HCT116 (cell line): ENCODE measurements around the gene SCT. TPM values are rescaled to one million over a fixed set of nuclear protein-coding genes. Genes with fewer than 3 reads are reported as not detected.

ENCODE experiments used
- ATAC-seq: fragments of 200-7000 bp; cut with Tn5 transposase; 2 replicates; pipeline ENCODE4 v1.9.1; 2020; ENCODE audit warnings: mild to moderate bottlenecking, moderate library complexity
- BruUV-seq: library from RNA; stranded (reverse); fragments of 400-500 nt; replicated peaks from 2 replicates; lab custom pipeline; 2021; lab: Mats Ljungman, UMichigan
- CTCF ChIA-PET: fragments of 300-600 bp; sonication (Branson Sonifier 250); formaldehyde crosslinking; loops from one replicate; lab custom pipeline; 2021; ENCODE audit warnings: antibody characterized with exemption; lab: Charles Lee
- POLR2A ChIA-PET: fragments of 300-600, 350-600 bp; sonication (Branson Sonifier 250); formaldehyde crosslinking; loops from one replicate; lab custom pipeline; 2021; ENCODE audit warnings: antibody characterized with exemption; lab: Charles Lee
- RAD21 ChIA-PET, 2 experiments: fragments of 300-600 bp; sonication (Branson Sonifier 250); formaldehyde crosslinking; loops; one replicate each; lab custom pipeline; 2023; ENCODE audit warnings: low total read pairs in 2 of 2; ENCODE audit not compliant: uncharacterized antibody in 2 of 2, unreplicated experiment in 2 of 2, low non-redundant PET in 1 of 2; lab: Charles Lee
- DNase-seq: peaks from one replicate; pipeline ENCODE4 v3.0.0-alpha.2; 2010; ENCODE audit warnings: low read depth, low spot score
- H2AFZ ChIP-seq: fragments of 200-600 bp; shearing (Covaris generic), sonication (generic); 2 replicates; pipeline ENCODE4 v1.6.1; 2017; ENCODE audit warnings: low read depth, mixed run types, mixed read lengths, antibody characterized with exemption, low read length; ENCODE audit not compliant: poor library complexity, severe bottlenecking
- H3K27ac ChIP-seq: 2 replicates; pipeline ENCODE4 v1.5.1; 2012; ENCODE audit warnings: low read depth, low read length
- H3K27me3 ChIP-seq: fragments of 200-600 bp; sonication (generic); 2 replicates; pipeline ENCODE4 v1.6.1; 2016; ENCODE audit warnings: mixed run types, low read length, mixed read lengths; ENCODE audit not compliant: insufficient read depth
- H3K36me3 ChIP-seq, 2 experiments: fragments of 200-500 bp in 1 of 2; fragments of 200-600 bp in 1 of 2; sonication (Bioruptor generic) in 1 of 2; sonication (generic) in 1 of 2; 2 replicates each; pipeline versions ENCODE4 v1.5.1 to v1.6.1; 2014 to 2016; ENCODE audit warnings: low read length in 2 of 2, inconsistent platforms in 1 of 2, mixed read lengths in 1 of 2, mixed run types in 1 of 2; ENCODE audit not compliant: insufficient read depth in 2 of 2, control insufficient read depth in 1 of 2
- H3K4me1 ChIP-seq, 2 experiments: fragments of 200-600 bp in 1 of 2; sonication (generic) in 1 of 2; 2 replicates each; pipeline versions ENCODE4 v1.5.1 to v1.6.1; 2012 to 2017; ENCODE audit warnings: low read length in 2 of 2, inconsistent platforms in 1 of 2, mild to moderate bottlenecking in 1 of 2, mixed read lengths in 1 of 2, mixed run types in 1 of 2, moderate library complexity in 1 of 2; ENCODE audit not compliant: insufficient read depth in 2 of 2, control insufficient read depth in 1 of 2
- H3K4me2 ChIP-seq: fragments of 200-600 bp; sonication (generic); 2 replicates; pipeline ENCODE4 v1.6.1; 2017; ENCODE audit warnings: mixed run types, low read length, mixed read lengths
- H3K4me3 ChIP-seq, 2 experiments: fragments of 200-600 bp in 1 of 2; sonication (generic) in 1 of 2; replicated peaks in 1 of 2; 2 replicates each; pipeline ENCODE4 v1.5.1; 2011 to 2016; ENCODE audit warnings: low read length in 2 of 2, control low read depth in 1 of 2, low read depth in 1 of 2, mild to moderate bottlenecking in 1 of 2, mixed read lengths in 1 of 2, mixed run types in 1 of 2
- H3K79me2 ChIP-seq: fragments of 200-600 bp; sonication (generic); 2 replicates; pipeline ENCODE4 v1.6.1; 2017; ENCODE audit warnings: mild to moderate bottlenecking, mixed run types, low read length, moderate library complexity, mixed read lengths; ENCODE audit not compliant: insufficient read depth
- H3K9ac ChIP-seq: fragments of 200-600 bp; sonication (generic); 2 replicates; pipeline ENCODE4 v1.6.1; 2016; ENCODE audit warnings: low read length, mixed read lengths
- H3K9me2 ChIP-seq: fragments of 200-600 bp; sonication (generic), shearing (Covaris generic); 2 replicates; pipeline ENCODE4 v1.6.1; 2017; ENCODE audit warnings: mixed run types, mild to moderate bottlenecking, moderate library complexity; ENCODE audit not compliant: insufficient read depth
- H3K9me3 ChIP-seq, 2 experiments: fragments of 200-500 bp in 1 of 2; fragments of 200-600 bp in 1 of 2; sonication (Bioruptor generic) in 1 of 2; sonication (generic) in 1 of 2; 2 replicates each; pipeline ENCODE4 v1.6.1; 2014 to 2017; ENCODE audit warnings: low read length in 2 of 2, mixed read lengths in 2 of 2, inconsistent platforms in 1 of 2, low read depth in 1 of 2, mild to moderate bottlenecking in 1 of 2, mixed run types in 1 of 2, moderate library complexity in 1 of 2; ENCODE audit not compliant: control insufficient read depth in 1 of 2, insufficient read depth in 1 of 2
- H4K20me1 ChIP-seq: fragments of 200-600 bp; sonication (generic), shearing (Covaris generic); 2 replicates; pipeline ENCODE4 v1.6.1; 2017; ENCODE audit warnings: mixed run types, mild to moderate bottlenecking, moderate library complexity; ENCODE audit not compliant: insufficient read depth
- CBX3 ChIP-seq: IDR thresholded peaks from 2 replicates; pipeline ENCODE4 v1.6.1; 2012; ENCODE audit warnings: low read depth
- CEBPB ChIP-seq: IDR thresholded peaks from 2 replicates; pipeline ENCODE4 v1.6.1; 2012; ENCODE audit warnings: low read depth
- EGR1 ChIP-seq: IDR thresholded peaks from 2 replicates; pipeline ENCODE4 v1.6.1; 2012; ENCODE audit warnings: low read depth
- ELF1 ChIP-seq: IDR thresholded peaks from 2 replicates; pipeline ENCODE4 v1.6.1; 2012; ENCODE audit warnings: low read depth, borderline replicate concordance
- EZH2 ChIP-seq: fragments of 200-600 bp; sonication (generic); IDR thresholded peaks from 2 replicates; pipeline ENCODE4 v1.6.1; 2017; ENCODE audit warnings: antibody characterized with exemption, mixed run types
- JUND ChIP-seq: IDR thresholded peaks from 2 replicates; pipeline ENCODE4 v1.6.1; 2012
- POLR2AphosphoS5 ChIP-seq: IDR thresholded peaks from 2 replicates; pipeline ENCODE4 v1.6.1; 2011; ENCODE audit warnings: mild to moderate bottlenecking, low read depth, low read length, moderate library complexity
- RAD21 ChIP-seq: IDR thresholded peaks from 2 replicates; pipeline ENCODE4 v1.6.1; 2012; ENCODE audit warnings: low read depth, mild to moderate bottlenecking
- SIN3A ChIP-seq: IDR thresholded peaks from 2 replicates; pipeline ENCODE4 v1.6.1; 2012; ENCODE audit warnings: low read depth
- SP1 ChIP-seq: IDR thresholded peaks from 2 replicates; pipeline ENCODE4 v1.6.1; 2012; ENCODE audit warnings: low read depth
- TCF7L2 ChIP-seq: IDR thresholded peaks from 2 replicates; pipeline ENCODE4 v1.7.0; 2011; ENCODE audit warnings: borderline replicate concordance, inconsistent platforms; ENCODE audit not compliant: insufficient read depth, insufficient read length; ENCODE audit errors: extremely low read depth
- YY1 ChIP-seq: IDR thresholded peaks from 2 replicates; pipeline ENCODE4 v1.6.1; 2011; ENCODE audit warnings: low read length, low read depth, moderate library complexity, mild to moderate bottlenecking; ENCODE audit not compliant: insufficient replicate concordance; ENCODE audit errors: extremely low read depth
- ZNF274 ChIP-seq: fragments of 200-500 bp; sonication (Bioruptor generic); IDR thresholded peaks from 2 replicates; pipeline ENCODE4 v1.6.1; 2014; ENCODE audit warnings: mild to moderate bottlenecking, low read depth, low read length, inconsistent platforms
- intact Hi-C: fragments of 100-400 bp; cut with micrococcal nuclease; formaldehyde crosslinking; loops from 2 replicates; pipeline ENCODE4 v1.10.0; 2022
- total RNA-seq: library from RNA; stranded (reverse); gene quantifications from one replicate; pipeline ENCODE4 v1.2.1, GENCODE V29; 2021; ENCODE audit not compliant: unreplicated experiment
- TF ChIP-seq, protein P1 (sequence below): IDR thresholded peaks from 2 replicates; pipeline ENCODE4 v1.6.1; 2012; ENCODE audit warnings: low read depth
- TF ChIP-seq, protein P2 (sequence below): IDR thresholded peaks from 2 replicates; pipeline ENCODE4 v1.6.1; 2011; ENCODE audit warnings: mild to moderate bottlenecking, low read length, moderate library complexity; ENCODE audit not compliant: insufficient replicate concordance; ENCODE audit errors: extremely low read depth
- TF ChIP-seq, protein P3 (sequence below), 3 experiments: fragments of 200-600 bp in 1 of 3; sonication (generic) in 1 of 3; IDR thresholded peaks in 2 of 3; conservative IDR thresholded peaks in 1 of 3; 2 replicates each; pipeline ENCODE4 v1.5.1; 2012 to 2017; ENCODE audit warnings: low read depth in 2 of 3, low read length in 2 of 3, antibody characterized with exemption in 1 of 3, borderline replicate concordance in 1 of 3, control low read depth in 1 of 3, mild to moderate bottlenecking in 1 of 3, mixed read lengths in 1 of 3, mixed run types in 1 of 3, moderate library complexity in 1 of 3; ENCODE audit not compliant: insufficient read depth in 1 of 3
- TF ChIP-seq, protein P4 (sequence below): IDR thresholded peaks from 2 replicates; pipeline ENCODE4 v1.6.1; 2012

Gene SCT
- total RNA-seq, 1 experiment from 2014 or later, result not detected

DNA sequence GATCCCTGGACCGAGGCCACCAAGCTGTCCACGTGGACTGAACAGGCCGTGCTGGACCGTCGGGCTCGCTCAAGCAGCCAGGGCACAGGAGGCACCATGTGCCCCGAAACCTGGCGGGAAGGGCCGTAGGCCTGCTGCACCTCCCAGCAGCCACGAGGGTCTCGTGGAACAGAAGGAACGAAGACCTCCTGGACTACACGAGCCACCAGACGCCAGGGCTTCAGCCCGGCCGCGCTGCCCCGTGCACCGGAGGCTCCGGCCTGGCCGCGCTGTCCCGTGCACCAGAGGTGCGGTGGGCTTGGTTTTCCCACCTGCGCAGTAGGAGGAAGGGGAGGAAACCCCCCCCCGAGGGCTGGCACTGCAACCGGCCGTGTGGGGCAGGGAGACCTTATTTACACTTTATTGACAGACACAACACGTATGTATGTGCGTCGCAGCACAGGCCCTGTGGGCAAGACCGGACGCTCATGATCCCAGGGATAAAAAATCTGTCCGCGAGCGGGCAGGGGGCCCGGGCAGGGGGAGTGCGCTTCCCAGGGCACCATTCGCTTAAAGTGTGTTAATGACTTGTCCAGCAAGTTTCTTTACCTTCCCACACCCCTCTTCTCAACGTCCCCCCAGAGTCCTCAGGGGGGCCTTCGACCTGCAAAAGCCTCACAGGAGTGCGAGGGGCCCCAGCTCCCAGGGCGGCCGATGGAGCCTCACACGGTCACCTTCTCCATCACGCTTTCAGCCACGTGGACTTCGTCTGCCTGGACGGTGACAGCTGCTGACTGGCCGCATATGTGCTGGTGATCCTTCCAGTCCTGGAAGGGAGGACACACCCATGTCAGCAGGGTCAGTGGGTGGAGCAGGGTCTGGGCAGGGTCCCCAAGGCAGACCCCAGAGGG is 17.1 kb upstream of the SCT start:
- ATAC-seq, result no peak
- Histone ChIP-seq H3K27me3 (no peaks in the 10 kb centered on the region), H3K4me3 (no peak overlapping the region), H3K36me3 (no peaks in the 10 kb centered on the region; a peak in 1 of 4 replicates), H3K9ac (no peak overlapping the region), H3K27ac (no peak overlapping the region), H3K9me2 (no peaks in the 10 kb centered on the region), H2AFZ (no peak overlapping the region), H3K4me2 (no peak overlapping the region), H3K9me3 (no peaks in the 10 kb centered on the region), H4K20me1 (no peaks in the 10 kb centered on the region), H3K79me2 (no peaks in the 10 kb centered on the region), H3K4me1 (no peaks in the 10 kb centered on the region)
- no peak for TF ChIP-seq CEBPB
- no peak for TF ChIP-seq SIN3A
- TF ChIP-seq, protein P1, sequence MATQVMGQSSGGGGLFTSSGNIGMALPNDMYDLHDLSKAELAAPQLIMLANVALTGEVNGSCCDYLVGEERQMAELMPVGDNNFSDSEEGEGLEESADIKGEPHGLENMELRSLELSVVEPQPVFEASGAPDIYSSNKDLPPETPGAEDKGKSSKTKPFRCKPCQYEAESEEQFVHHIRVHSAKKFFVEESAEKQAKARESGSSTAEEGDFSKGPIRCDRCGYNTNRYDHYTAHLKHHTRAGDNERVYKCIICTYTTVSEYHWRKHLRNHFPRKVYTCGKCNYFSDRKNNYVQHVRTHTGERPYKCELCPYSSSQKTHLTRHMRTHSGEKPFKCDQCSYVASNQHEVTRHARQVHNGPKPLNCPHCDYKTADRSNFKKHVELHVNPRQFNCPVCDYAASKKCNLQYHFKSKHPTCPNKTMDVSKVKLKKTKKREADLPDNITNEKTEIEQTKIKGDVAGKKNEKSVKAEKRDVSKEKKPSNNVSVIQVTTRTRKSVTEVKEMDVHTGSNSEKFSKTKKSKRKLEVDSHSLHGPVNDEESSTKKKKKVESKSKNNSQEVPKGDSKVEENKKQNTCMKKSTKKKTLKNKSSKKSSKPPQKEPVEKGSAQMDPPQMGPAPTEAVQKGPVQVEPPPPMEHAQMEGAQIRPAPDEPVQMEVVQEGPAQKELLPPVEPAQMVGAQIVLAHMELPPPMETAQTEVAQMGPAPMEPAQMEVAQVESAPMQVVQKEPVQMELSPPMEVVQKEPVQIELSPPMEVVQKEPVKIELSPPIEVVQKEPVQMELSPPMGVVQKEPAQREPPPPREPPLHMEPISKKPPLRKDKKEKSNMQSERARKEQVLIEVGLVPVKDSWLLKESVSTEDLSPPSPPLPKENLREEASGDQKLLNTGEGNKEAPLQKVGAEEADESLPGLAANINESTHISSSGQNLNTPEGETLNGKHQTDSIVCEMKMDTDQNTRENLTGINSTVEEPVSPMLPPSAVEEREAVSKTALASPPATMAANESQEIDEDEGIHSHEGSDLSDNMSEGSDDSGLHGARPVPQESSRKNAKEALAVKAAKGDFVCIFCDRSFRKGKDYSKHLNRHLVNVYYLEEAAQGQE, result no peak
- no peak for TF ChIP-seq RAD21
- no peak for TF ChIP-seq ELF1
- TF ChIP-seq, protein P2, sequence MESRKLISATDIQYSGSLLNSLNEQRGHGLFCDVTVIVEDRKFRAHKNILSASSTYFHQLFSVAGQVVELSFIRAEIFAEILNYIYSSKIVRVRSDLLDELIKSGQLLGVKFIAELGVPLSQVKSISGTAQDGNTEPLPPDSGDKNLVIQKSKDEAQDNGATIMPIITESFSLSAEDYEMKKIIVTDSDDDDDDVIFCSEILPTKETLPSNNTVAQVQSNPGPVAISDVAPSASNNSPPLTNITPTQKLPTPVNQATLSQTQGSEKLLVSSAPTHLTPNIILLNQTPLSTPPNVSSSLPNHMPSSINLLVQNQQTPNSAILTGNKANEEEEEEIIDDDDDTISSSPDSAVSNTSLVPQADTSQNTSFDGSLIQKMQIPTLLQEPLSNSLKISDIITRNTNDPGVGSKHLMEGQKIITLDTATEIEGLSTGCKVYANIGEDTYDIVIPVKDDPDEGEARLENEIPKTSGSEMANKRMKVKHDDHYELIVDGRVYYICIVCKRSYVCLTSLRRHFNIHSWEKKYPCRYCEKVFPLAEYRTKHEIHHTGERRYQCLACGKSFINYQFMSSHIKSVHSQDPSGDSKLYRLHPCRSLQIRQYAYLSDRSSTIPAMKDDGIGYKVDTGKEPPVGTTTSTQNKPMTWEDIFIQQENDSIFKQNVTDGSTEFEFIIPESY, result no peak
- no peak for TF ChIP-seq POLR2AphosphoS5
- no peak for TF ChIP-seq EZH2
- TF ChIP-seq TCF7L2, result no peak
- no peak for TF ChIP-seq EGR1
- no peak for TF ChIP-seq JUND
- TF ChIP-seq, protein P3, sequence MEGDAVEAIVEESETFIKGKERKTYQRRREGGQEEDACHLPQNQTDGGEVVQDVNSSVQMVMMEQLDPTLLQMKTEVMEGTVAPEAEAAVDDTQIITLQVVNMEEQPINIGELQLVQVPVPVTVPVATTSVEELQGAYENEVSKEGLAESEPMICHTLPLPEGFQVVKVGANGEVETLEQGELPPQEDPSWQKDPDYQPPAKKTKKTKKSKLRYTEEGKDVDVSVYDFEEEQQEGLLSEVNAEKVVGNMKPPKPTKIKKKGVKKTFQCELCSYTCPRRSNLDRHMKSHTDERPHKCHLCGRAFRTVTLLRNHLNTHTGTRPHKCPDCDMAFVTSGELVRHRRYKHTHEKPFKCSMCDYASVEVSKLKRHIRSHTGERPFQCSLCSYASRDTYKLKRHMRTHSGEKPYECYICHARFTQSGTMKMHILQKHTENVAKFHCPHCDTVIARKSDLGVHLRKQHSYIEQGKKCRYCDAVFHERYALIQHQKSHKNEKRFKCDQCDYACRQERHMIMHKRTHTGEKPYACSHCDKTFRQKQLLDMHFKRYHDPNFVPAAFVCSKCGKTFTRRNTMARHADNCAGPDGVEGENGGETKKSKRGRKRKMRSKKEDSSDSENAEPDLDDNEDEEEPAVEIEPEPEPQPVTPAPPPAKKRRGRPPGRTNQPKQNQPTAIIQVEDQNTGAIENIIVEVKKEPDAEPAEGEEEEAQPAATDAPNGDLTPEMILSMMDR (IDR thresholded peaks at IDR 0.05 in 2 of 3, conservative IDR thresholded peaks at IDR 0.05 in 1 of 3; ENCODE audit: borderline replicate concordance in 1 of 3, insufficient read depth in 1 of 3, low read depth in 2 of 3, low read length in 2 of 3), result no peak
- TF ChIP-seq, protein P4, sequence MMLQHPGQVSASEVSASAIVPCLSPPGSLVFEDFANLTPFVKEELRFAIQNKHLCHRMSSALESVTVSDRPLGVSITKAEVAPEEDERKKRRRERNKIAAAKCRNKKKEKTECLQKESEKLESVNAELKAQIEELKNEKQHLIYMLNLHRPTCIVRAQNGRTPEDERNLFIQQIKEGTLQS, result no peak
- no peak for TF ChIP-seq SP1
- no peak for TF ChIP-seq ZNF274
- TF ChIP-seq CBX3, result no peak
- no peak for TF ChIP-seq YY1
- RAD21 ChIA-PET, result no interaction called here
- DNase-seq, result no peak
- BruUV-seq, result no TSS peak
- intact Hi-C loops, result no loop called here
- POLR2A ChIA-PET, result no interaction called here
- CTCF ChIA-PET, result no interaction called here
